ENCODE measurements around the gene NPY5R. TPM values are rescaled to one million over a fixed set of nuclear protein-coding genes. Genes with fewer than 3 reads are reported as not detected.
A peak's percentile ranks its signal among the peaks of the same experiment; 100 is the strongest.

NPY5R gene
- total RNA-seq: under 1 TPM; 0.15 to 0.21 TPM
- long read RNA-seq, partial matches to known transcripts: 0 of 1 reads
- long read RNA-seq, other reads (novel, unspliced or antisense): 1 of 1 reads

GRCh38 chr4:163343604-163344146 lies at the start of gene NPY5R:
NPY5R (plus strand) TSS chr4:163343892; CDS start chr4:163350274, 6,382 bp downstream.
- ATAC-seq: peak; percentile 73 to 79
- DNase-seq: peak; percentile 22
- intact Hi-C loops (cut with DNase I): no loop called here

GRCh38 chr4:163295138-163295537 lies 48.6 kb upstream of the NPY5R start:
- intact Hi-C loops (cut with DNase I): no loop called here
- DNase-seq (no peak), ATAC-seq (no peak)

GRCh38 chr4:163300445-163300844 lies 43.2 kb upstream of the NPY5R start:
- no peak for ATAC-seq
- no peak for DNase-seq
- intact Hi-C loops (cut with DNase I): no loop called here

GRCh38 chr4:163303069-163303468 lies 40.6 kb upstream of the NPY5R start:
- ATAC-seq (no peak), DNase-seq (no peak)
- intact Hi-C loops (cut with DNase I): no loop called here

- DNase-seq: no peak
- no peak for ATAC-seq
- intact Hi-C loops (cut with DNase I): no loop called here
Measured at GRCh38 chr4:163309466-163309865, 34.2 kb upstream of the NPY5R start.

GRCh38 chr4:163317110-163317509 lies 26.6 kb upstream of the NPY5R start:
- no peak for DNase-seq
- intact Hi-C loops (cut with DNase I): no loop called here
- ATAC-seq: no peak

- DNase-seq (no peak), ATAC-seq (peak in 1 of 2 donors; percentile 22)
- intact Hi-C loops (cut with DNase I): loop anchor here in 1 of 2 donors (5.0 to 10.0 kb wide), 2 partner anchors 226 to 684 kb away; no protein-coding TSS in a partner anchor
Measured at GRCh38 chr4:163330916-163331628, 12.6 kb upstream of the NPY5R start.

- peak; percentile 27 for DNase-seq
- intact Hi-C loops (cut with DNase I): loop anchor here in 1 of 2 donors (2.0 to 10.0 kb wide), 3 partner anchors 227 to 833 kb away; no protein-coding TSS in a partner anchor
- ATAC-seq: peak; percentile 46 to 77
Measured at GRCh38 chr4:163331629-163332376, 11.9 kb upstream of the NPY5R start.

GRCh38 chr4:163332526-163333406 lies 10.9 kb upstream of the NPY5R start, which contains the start of gene NPY1R:
NPY1R (minus strand) TSS chr4:163332596; CDS start chr4:163326554, 6,042 bp downstream.
- DNase-seq: peak; percentile 76
- peak; percentile 93 for ATAC-seq
- intact Hi-C loops (cut with DNase I): loop anchor here in 1 of 2 donors (2.0 to 10.0 kb wide), 3 partner anchors 228 to 834 kb away; no protein-coding TSS in a partner anchor

GRCh38 chr4:163335384-163335783 lies 8.3 kb upstream of the NPY5R start:
- intact Hi-C loops (cut with DNase I): loop anchor here in 1 of 2 donors (10.0 kb wide), 1 partner anchor 231 kb away; no protein-coding TSS in a partner anchor
- ATAC-seq (no peak), DNase-seq (no peak)

GRCh38 chr4:163344147-163345125 lies 744 bp downstream of the NPY5R start:
- ATAC-seq: peak; percentile 50 to 76
- DNase-seq: peak; percentile 27
- intact Hi-C loops (cut with DNase I): no loop called here

GRCh38 chr4:163350672-163351071 lies 7.0 kb downstream of the NPY5R start:
- no peak for ATAC-seq
- no peak for DNase-seq
- intact Hi-C loops (cut with DNase I): no loop called here

- intact Hi-C loops (cut with DNase I): no loop called here
- no peak for ATAC-seq
Measured at GRCh38 chr4:163353054-163353453, 9.4 kb downstream of the NPY5R start.

GRCh38 chr4:163356104-163356503 lies 12.4 kb downstream of the NPY5R start:
- DNase-seq (no peak), ATAC-seq (no peak)
- intact Hi-C loops (cut with DNase I): no loop called here

More at GRCh38 chr4:163353054-163353453, 9.4 kb downstream of the NPY5R start:
- no peak for DNase-seq

GRCh38 chr4:163367651-163368050 lies 24.0 kb downstream of the NPY5R start:
- intact Hi-C loops (cut with DNase I): no loop called here
- ATAC-seq (no peak), DNase-seq (no peak)

- ATAC-seq (no peak), DNase-seq (no peak)
- intact Hi-C loops (cut with DNase I): no loop called here
Measured at GRCh38 chr4:163372029-163372428, 28.3 kb downstream of the NPY5R start.

- ATAC-seq (no peak), DNase-seq (no peak)
- intact Hi-C loops (cut with DNase I): no loop called here
Measured at GRCh38 chr4:163378661-163379060, 35.0 kb downstream of the NPY5R start.

All from left cardiac atrium (tissue), 4 donors.